ENCODE results near the gene KMO. TPM values are rescaled to one million over a fixed set of nuclear protein-coding genes. Genes with fewer than 3 reads are reported as not detected.

KMO gene
- total RNA-seq, 1 experiment from 2014 or later: 1.2 TPM

- Mint-ChIP-seq H3K27ac (ENCODE audit: low read depth, unreplicated experiment) (peak overlapping the region; percentile 13), H3K27me3 (ENCODE audit: insufficient read depth, unreplicated experiment) (no peaks in the 10 kb centered on the region), H3K4me3 (ENCODE audit: unreplicated experiment) (no peak overlapping the region), H3K4me1 (ENCODE audit: insufficient read depth, unreplicated experiment) (peaks cover 35% of the 10 kb centered on the region), H3K9me3 (ENCODE audit: unreplicated experiment) (no peaks in the 10 kb centered on the region), H3K36me3 (ENCODE audit: insufficient read depth, unreplicated experiment) (peaks cover 24% of the 10 kb centered on the region)
- no peak for TF ChIP-seq CTCF (IDR thresholded peaks at IDR 0.05; ENCODE audit: unreplicated experiment)
- peak; percentile 74 for DNase-seq (ENCODE audit: unreplicated experiment)
- intact Hi-C loops (cut with micrococcal nuclease): no loop called here
- POLR2A ChIA-PET: interaction anchor here (0.6 to 5.8 kb wide), 8 partner anchors 9 to 1707 kb away, joined by 3 to 53 read pairs (median 4); partner anchors contain the start of gene FH
- CTCF ChIA-PET: interaction anchor here (0.5 to 7.3 kb wide), 9 partner anchors 8 to 1647 kb away, joined by 3 to 173 read pairs (median 4); no protein-coding TSS in a partner anchor
- no TSS peak for BruUV-seq (replicated peaks)
These were observed 83.1 kb downstream of the KMO start for GRCh38 chr1:241615043-241615974.

- no TSS peak for BruUV-seq (replicated peaks)
- Mint-ChIP-seq H3K27me3 (ENCODE audit: insufficient read depth, unreplicated experiment) (no peaks in the 10 kb centered on the region), H3K4me1 (ENCODE audit: insufficient read depth, unreplicated experiment) (peaks cover 42% of the 10 kb centered on the region), H3K4me3 (ENCODE audit: unreplicated experiment) (no peak overlapping the region), H3K9me3 (ENCODE audit: unreplicated experiment) (no peaks in the 10 kb centered on the region), H3K36me3 (ENCODE audit: insufficient read depth, unreplicated experiment) (peaks cover 35% of the 10 kb centered on the region), H3K27ac (ENCODE audit: low read depth, unreplicated experiment) (no peak overlapping the region)
- ChIA-PET POLR2A (interaction anchor here (0.6 to 2.3 kb wide), 5 partner anchors 9 to 212 kb away, joined by 3 to 6 read pairs (median 5); partner anchors contain the start of gene FH), CTCF (interaction anchor here (0.5 to 2.0 kb wide), 12 partner anchors 10 to 1643 kb away, joined by 3 to 18 read pairs (median 4); no protein-coding TSS in a partner anchor)
- TF ChIP-seq CTCF (IDR thresholded peaks at IDR 0.05; ENCODE audit: unreplicated experiment): no peak
- no peak for DNase-seq (ENCODE audit: unreplicated experiment)
- intact Hi-C loops (cut with micrococcal nuclease): no loop called here
These were observed 85.2 kb downstream of the KMO start for GRCh38 chr1:241617426-241617825.

GRCh38 chr1:241622669-241623068 is 90.5 kb downstream of the KMO start:
- POLR2A ChIA-PET: interaction anchor here (0.8 to 5.0 kb wide), 5 partner anchors 10 to 214 kb away, joined by 3 to 35 read pairs (median 3); no protein-coding TSS in a partner anchor
- no peaks in the 10 kb centered on the region for H3K9me3 Mint-ChIP-seq (ENCODE audit: unreplicated experiment)
- CTCF ChIA-PET: interaction anchor here (0.8 to 9.5 kb wide), 6 partner anchors 10 to 791 kb away, joined by 3 to 173 read pairs (median 4); partner anchors contain the start of gene KMO
- no peak for TF ChIP-seq CTCF (IDR thresholded peaks at IDR 0.05; ENCODE audit: unreplicated experiment)
- H3K27me3 Mint-ChIP-seq (ENCODE audit: insufficient read depth, unreplicated experiment): no peaks in the 10 kb centered on the region
- H3K4me3 Mint-ChIP-seq (ENCODE audit: unreplicated experiment): no peak overlapping the region
- H3K4me1 Mint-ChIP-seq (ENCODE audit: insufficient read depth, unreplicated experiment): peaks cover 30% of the 10 kb centered on the region
- H3K27ac Mint-ChIP-seq (ENCODE audit: low read depth, unreplicated experiment): no peak overlapping the region
- H3K36me3 Mint-ChIP-seq (ENCODE audit: insufficient read depth, unreplicated experiment): peaks cover 56% of the 10 kb centered on the region
- no peak for DNase-seq (ENCODE audit: unreplicated experiment)
- BruUV-seq (replicated peaks): no TSS peak
- intact Hi-C loops (cut with micrococcal nuclease): no loop called here

DNA sequence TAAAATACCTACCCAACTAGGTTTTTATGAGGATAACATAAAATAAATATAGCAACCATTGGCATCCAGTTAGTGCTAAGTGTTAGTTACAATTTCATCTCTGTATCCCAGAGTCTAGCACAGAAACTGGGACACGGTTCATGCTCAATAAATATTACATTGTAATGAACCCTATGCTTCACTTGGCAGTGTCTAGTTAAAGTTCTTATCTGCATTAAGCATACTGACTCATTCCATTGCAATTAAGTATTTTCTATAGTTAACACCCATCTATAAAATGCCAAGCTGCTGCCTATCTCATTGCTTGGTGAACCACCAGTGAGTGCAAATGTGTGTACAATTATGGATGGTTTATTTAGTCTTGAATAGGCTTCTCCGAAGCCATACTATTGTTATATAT is 92.8 kb downstream of the KMO start:
- H3K4me1 Mint-ChIP-seq (ENCODE audit: insufficient read depth, unreplicated experiment): peaks cover 44% of the 10 kb centered on the region
- POLR2A ChIA-PET: interaction anchor here (0.6 to 3.4 kb wide), 7 partner anchors 9 to 361 kb away, joined by 3 to 39 read pairs (median 5); partner anchors contain the start of genes CHML and OPN3
- intact Hi-C loops (cut with micrococcal nuclease): loop anchor here (5.0 kb wide), 1 partner anchor 658 kb away; no protein-coding TSS in a partner anchor
- no peak overlapping the region for H3K4me3 Mint-ChIP-seq (ENCODE audit: unreplicated experiment)
- DNase-seq (ENCODE audit: unreplicated experiment): no peak
- BruUV-seq (replicated peaks): no TSS peak
- peaks cover 76% of the 10 kb centered on the region for H3K36me3 Mint-ChIP-seq (ENCODE audit: insufficient read depth, unreplicated experiment)
- no peaks in the 10 kb centered on the region for H3K9me3 Mint-ChIP-seq (ENCODE audit: unreplicated experiment)
- CTCF ChIA-PET: interaction anchor here (1.3 to 9.5 kb wide), 5 partner anchors 12 to 223 kb away, joined by 3 to 173 read pairs (median 5); partner anchors contain the start of gene EXO1
- H3K27ac Mint-ChIP-seq (ENCODE audit: low read depth, unreplicated experiment): no peak overlapping the region
- no peak for TF ChIP-seq CTCF (IDR thresholded peaks at IDR 0.05; ENCODE audit: unreplicated experiment)
- no peaks in the 10 kb centered on the region for H3K27me3 Mint-ChIP-seq (ENCODE audit: insufficient read depth, unreplicated experiment)

All from MCF 10A (cell line).